NCI-H510A treated with DMSO at 0.1 percent for 48 hours (cell line): ENCODE data around the gene PKM.

ENCODE experiments used
- DNase-seq: peaks from one replicate; lab custom pipeline; 2025; lab: John Stamatoyannopoulos, UW

The PKM gene

DNA sequence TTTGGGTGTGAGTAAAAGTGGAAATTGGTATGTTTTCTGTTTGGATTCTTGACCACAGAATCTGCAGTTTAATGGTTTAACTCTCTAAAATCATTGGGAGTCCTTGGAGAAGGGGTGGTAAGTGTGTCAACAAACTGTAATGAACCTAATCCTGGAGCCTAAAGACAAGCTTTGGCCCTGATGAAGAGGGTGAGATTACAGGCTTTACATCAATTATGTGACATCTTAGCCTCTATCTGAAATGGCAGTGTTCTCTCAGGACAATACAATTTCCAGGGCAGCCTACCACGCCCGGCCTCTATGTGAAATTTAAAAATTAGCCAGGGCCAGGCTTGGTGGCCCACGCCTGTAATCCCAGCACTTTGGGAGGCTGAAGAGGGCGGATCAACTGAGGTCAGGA, 4.3 kb upstream of the PKM start:
- no peak for DNase-seq

DNA sequence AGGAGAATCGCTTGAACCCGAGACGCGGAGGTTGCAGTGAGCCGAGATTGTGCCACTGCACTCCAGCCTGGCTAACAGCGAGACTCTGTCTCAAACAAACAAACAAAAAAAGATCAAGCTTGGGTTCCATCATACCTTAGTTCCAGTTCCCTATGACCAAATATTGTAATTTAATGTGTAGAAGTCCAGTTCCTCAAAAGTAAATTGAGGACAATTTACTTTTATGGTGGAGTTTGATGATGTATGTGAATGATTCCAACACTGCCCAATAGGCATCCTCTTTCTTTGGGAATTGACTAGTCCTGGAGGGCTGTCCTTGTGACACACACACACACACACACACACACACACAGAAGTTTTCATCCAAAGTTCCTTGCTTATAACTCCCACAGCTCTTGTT, 2.8 kb upstream of the PKM start:
- no peak for DNase-seq

DNA sequence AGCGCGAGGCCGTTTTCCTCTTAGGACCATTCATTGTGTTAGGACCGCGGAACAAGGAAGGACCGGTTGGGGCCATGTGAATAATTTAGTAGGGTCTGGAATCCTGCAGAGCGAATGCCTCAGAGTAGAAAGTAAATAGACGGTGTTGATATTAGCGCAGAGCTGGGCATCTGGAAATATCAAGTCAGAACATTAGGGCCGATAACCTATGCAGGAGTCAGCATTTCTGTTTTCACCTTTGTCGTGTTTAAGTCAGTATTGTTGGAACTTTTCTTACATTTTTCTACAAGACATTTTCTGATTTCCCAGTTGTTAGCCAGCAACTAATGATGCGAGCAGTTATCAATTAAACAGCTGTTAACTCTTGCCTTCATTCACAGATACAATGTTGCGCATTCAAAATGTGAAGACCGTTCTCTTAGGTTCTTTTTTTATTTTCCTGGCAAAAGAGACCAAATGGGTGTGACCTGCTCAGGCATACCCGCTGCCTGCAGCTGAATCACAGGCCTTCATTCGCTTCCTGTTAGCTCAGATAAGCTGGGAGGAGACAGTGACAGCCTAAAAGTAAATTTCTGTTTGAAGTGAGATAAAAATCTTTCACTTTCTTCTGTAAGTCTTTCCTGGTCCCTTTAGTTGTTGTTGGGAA, 966 bp upstream of the PKM start:
- peak; percentile 49 for DNase-seq

DNA sequence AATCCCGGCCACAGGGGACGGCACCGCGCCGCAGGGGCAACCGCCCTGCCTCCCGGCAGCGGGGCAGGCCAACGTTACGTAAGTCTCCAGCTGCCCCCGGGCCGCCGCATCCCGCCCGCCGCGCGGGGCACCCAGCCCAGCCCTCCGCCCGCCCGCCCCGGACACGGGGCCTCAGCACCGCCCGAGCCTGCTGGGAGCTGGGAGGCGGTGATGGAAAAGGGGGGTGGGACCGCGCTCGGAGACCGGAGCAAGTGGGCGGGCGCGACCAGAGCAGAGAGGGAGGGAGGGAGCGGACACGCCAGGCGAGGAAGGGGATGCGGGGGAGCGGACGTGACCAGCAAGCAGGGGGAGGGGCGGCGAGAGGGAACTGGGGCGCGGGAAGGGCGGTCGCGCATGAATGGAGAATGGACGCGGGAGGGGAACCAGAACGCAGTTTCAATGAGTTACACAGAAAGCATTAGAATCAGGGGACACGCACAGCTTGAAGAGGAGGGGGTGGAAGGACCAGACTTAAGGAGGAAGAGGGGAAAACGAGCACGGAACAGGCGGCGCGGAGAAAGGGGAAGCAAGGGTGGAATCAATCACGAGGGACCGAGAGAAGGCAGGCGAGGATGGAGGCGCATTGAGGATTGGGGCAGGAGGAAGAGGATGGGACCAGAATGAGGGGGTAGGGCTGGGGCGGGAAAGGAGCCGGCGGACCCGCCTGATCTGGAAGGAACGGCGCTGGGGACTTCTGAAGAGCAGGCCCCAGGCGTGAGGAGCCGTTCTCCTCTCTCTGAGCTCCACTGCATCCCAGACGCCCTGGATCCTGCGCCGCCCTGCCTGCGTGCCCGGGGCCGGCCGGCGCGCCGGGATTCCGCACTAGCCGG, 559 bp downstream of the PKM start:
- DNase-seq, result peak; percentile 72

DNA sequence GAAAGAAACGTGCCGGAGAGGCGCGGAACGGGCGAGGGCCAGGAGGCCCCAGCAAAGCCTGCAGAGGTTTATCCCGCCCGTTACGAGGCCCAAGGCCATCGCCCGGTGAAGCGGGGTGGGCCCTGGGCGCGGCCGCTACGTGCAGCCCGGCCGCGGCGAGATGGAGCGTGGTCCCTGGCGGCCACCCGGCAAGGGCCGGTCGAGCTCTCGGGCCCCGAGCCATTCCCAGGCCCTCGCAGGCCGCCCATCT, 1.1 kb downstream of the PKM start:
- DNase-seq, result no peak

DNA sequence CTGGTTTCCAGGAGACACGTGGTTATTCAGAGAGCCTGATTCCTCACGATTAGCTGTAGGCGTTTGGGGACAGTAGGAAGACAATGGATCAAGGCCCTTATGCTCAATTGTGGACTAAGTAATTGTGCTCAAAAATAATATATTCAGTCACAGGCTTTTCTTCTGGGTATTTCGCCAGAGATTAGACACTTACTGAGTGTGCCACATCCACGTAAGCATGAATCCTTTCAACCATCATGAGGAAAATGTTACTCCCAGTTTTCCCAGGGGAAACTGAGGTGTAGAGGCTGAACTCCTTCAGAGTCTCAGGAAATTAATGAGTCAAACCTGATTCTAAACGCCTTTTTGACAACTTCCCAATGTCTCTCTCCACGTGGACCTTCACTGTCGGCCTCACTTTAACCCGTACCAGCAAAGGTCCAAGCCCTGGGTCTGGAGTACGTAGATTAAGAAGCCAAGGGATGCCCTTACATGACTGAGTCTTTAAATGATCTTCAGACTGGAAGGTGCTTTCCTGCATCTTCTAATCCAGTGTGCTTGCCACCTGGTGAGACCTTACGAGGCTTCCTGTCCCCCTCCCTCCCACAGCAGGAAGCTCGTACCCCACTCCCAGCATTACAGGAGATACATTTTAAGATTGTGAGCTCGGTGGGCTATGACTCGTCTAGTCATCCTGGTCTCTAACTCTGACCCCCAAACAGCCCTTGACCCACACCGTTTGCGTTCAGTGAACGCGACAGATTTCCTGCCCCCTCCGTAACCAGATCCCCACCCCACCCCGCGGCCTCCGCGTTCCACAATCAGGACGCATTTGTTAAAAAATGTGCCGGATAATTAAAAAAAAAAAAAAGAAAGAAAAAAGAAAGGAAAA, 1.7 kb downstream of the PKM start:
- DNase-seq, result no peak

DNA sequence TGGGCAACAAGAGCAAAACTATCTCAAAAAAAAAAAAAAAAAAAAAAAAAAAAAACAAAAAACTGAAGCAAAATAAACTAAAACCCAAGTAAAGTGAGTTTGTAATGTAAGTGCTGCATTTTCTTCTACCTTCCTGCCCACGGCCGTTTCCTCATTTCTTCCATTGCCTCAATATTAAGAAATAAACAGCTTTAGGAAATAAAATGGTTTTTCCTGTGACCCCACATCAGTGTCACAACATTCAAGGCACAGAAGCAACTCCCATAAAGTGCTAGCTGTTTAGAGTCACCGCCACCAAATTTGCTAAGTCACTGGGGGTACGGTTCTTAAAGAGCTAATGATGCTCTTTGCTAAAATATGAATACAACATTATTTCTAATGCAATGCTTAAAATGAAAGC, 3.3 kb downstream of the PKM start:
- DNase-seq, result no peak

DNA sequence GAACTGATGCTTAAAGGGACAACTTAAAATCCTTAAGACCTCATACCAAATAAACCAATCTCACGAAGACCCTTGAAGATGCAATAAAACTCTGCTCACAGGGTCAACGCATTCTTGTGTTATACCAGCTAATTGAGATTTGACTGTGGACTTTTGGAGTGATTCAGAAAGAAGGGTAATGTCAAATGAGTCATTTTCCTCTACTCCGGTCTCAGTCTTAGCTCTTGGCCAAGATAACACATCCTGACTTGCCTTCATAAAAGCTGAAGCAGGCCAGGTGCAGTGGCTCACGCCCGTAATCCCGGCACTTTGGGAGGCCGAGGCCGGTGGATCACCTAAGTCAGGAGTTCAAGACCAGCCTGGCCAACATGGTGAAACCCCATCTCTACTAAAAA, 3.8 kb downstream of the PKM start:
- no peak for DNase-seq

DNA sequence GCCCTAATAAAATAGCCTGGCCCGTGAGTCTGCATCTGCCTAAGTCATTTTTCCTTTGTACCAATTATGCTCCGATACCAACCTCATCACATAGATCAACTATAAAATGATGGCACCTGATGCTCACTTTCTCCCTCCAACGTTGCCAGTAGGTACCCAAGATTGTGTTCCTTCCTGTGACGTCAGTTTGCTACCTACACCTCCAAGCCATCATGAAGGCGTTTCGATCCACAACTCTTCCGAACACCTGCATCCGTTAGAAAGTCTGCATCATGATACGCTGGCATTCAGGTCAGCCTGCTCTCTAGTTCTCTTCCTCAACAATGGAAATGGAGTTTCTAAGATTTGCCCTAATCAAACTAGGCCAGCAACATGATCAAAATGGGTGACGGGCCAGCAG, 7.7 kb downstream of the PKM start:
- no peak for DNase-seq

DNA sequence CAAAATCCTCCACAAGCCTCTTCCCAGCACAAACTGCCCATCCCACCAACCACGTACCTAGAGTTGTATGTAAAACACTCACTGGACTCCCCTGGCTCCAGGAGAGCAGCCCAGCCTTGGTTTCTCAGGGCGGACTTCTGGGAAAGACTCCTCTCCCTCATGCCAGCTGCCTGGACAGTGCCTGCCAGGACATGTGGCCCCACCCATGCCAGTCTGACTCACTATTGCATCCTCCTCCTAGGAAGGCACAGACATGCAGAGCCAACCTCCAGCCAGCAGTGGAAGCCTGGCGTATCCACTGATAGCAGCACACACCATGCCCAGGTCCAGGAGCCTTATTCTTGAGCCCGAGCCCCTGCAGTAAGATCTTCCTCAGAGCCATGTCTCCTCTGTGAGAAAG, 8.6 kb downstream of the PKM start:
- no peak for DNase-seq

DNA sequence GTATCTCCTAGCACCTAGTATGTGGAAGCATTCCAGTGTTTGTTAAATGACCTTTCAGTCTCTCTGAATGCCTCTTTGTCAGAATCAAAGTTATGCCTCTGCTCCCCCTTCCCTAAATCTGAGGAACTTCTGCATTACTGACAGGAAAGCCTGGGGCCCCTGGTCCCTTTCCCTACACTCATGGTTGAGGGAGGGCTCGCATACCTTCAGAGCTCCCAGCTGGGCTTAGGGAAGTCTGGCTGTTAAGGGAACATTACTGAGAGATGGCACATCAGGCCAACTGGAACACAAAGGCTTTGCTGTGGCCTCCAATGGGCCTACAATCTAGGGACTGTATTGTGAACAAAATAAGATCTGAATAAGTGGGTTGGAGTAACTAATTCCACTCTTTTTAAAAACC, 10.3 kb downstream of the PKM start:
- no peak for DNase-seq

DNA sequence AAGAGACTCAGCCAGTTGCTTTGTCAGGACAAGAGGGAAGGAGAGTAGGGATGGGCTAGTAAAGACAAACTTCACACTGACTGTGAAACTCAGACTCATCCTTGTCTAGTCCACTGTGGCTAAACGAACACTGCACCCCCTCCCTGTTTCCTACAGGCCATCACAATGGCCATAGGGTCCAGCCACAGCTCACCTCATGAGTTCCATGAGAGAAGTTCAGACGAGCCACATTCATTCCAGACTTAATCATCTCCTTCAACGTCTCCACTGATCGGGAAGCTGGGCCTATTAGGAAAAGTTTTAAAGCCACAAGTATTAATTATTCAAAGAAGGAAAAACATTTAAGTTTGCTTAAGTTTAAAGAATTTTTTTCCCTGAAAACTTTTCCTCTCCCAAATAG, 13.8 kb downstream of the PKM start:
- no peak for DNase-seq

DNA sequence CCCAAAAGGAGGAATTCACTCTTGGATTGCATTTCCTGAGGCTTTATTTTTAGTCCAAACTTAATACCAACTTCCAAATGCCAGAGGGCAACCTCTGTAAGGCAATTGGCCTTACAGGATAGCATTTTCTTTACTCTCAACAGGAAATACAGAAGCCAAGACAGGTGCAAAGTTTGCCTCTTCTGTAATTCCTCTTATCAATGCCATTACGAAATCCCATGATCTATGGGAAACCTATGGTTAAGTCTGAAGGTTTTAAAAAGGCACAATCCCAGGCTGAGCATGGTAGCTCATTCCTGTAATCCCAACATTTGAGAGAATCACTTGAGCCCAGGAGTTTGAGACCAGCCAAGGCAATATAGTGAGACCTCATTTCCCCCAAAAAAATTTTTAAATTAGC, 14.9 kb downstream of the PKM start:
- DNase-seq, result no peak

DNA sequence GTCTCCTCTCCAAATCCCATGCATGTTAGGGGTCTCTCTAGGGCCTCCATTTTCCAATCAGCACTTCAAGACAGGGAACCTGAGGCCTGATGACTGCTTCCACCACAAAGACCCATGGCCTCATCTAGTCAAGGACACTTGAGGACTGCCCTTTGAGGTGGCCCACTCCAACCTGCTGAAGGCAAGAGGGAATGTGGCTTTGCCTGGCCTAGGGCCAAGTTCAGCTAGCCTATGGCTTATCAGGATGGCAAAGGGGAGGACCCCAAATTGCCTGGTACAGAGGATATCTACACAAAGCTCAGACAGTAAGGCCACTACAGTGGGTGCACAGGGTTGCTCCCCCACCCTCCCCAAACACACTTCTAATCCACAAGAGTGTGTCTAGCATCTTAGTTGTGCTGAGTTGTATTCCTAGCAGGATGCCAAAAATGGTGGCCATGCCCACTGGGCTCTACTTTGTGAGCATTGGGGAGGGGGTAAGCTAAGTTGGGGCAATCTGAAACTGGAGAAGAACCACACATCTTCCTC, 23.4 kb downstream of the PKM start:
- DNase-seq, result no peak

DNA sequence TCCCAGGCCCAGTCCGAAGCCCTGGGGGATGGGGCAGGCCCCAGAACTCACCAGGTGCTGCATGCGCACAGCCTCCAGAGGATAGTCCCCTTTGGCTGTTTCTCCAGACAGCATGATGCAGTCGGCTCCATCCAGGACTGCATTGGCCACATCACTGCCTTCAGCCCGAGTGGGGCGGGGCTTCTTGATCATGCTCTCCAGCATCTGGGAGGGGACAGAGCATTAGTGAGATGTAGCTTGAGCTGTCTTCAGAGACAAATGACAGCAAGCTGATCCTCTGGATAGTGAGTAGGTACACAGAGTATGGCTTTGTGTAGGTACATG, 24.4 kb downstream of the PKM start:
- DNase-seq, result no peak

DNA sequence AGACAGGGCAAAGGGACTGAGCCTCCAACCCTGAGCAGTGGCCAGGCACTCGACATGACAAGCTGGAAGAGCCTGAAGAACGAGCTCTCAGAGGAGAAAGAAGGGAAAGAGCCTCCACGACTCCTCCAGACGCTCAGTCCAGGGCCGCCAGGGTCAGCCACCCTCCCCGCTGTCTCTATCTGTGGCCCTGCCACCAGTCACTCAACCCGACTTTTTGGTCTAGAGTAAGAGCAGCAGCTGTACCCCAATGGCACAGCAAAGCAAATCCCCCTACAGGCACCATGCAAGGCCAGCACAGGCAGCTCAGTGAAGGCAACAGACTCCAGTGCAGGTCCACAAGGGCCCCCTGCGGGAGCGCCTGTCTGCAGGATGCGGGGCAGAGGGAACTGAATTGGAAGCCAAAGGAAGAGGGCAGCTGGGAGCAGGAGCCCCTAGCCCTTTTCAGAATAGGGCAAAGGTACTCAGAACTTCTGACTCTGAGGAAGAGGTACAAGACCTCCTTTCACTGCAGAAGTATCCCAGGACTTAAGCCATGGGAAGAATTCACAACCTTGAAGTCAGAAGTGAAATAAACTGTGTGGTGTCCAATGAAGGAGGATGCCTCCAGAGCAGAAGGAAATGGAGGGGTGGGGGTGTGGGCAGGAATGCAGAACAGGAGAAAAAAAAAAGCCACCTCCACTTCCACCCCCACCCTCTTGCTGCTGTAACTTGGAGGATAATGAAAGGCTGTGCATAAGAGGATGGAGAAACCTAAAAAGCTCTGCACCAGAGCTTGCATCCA, 24.9 kb downstream of the PKM start:
- DNase-seq, result no peak

DNA sequence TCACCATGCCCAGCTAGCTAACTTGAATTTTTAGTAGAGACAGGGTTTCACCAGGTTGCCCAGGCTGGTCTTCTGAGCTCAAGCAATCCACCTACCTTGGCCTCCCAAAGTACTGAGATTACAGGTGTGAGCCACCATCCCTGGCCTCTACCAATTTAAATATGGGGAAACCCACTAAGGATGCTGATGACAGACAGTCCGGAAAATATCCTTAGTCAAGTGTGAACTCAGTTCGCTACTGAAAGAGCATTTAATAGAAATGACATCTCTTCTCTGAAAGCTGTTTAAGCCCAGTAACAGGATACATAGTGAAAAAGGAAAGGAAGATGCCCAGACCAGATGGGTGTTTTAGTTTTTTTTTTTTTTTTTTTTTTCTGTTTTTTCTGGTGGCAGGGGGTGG, 25.7 kb downstream of the PKM start:
- DNase-seq, result no peak

DNA sequence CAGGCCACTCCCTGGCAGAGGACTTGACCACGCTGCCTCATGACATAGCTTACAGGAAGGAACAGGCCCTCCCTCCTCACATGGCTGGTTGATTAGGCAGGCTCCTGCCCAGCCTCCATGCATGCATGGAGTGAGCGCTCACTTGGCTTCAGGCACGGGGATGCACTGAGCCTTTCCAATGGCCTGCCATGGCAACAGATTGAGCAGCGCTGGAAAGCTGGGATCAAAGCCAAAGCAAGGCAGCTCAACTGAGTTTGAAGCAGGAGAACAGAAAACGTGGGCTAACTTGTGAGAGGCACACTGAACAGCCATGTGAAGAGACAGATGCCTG, 27.5 kb downstream of the PKM start:
- no peak for DNase-seq

DNA sequence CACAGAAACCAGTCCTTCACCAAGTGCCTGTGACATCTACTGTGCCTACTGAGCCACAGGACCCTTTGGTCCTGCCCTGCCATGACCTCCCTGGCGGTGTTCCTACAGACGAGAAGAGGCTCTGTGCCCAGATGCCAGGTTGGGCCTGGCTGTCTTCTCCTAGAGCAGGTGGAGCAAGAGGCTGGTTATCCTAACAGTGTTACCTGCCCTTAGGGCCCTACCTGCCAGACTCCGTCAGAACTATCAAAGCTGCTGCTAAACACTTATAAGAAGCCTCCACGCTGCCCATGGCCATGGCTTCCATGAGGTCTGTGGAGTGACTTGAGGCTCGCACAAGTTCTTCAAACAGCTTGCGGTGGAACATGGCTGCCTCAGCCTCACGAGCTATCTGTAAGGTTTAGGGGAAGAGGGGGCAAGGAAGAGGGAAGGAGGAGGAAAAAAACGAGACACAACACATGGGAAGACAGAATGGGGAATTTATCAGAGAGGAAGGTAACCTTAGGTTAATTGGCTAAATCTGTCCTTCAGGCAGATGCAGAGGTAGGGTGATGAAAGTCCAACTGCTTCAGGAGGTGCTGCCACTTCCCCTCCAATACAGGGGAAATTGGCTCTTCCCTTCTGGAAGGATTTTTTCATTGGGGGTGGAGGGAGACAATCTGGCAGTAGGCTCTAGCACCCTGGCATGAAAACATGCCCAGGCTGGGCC, 28.0 kb downstream of the PKM start:
- DNase-seq, result no peak

DNA sequence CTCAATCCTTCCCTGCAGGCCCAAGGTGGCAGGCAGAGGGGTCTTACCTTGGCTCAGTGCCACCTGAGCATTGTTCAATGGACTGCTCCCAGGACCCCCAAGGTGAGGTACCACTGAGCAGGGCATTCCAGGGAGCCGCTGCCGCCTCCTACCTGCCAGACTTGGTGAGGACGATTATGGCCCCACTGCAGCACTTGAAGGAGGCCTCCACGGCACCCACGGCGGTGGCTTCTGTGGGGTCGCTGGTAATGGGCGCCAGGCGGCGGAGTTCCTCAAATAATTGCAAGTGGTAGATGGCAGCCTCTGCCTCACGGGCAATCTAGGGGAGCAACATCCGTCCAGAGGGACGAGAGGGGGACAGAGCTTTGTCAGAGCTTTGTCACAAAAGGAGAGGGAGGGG, 28.7 kb downstream of the PKM start:
- no peak for DNase-seq

DNA sequence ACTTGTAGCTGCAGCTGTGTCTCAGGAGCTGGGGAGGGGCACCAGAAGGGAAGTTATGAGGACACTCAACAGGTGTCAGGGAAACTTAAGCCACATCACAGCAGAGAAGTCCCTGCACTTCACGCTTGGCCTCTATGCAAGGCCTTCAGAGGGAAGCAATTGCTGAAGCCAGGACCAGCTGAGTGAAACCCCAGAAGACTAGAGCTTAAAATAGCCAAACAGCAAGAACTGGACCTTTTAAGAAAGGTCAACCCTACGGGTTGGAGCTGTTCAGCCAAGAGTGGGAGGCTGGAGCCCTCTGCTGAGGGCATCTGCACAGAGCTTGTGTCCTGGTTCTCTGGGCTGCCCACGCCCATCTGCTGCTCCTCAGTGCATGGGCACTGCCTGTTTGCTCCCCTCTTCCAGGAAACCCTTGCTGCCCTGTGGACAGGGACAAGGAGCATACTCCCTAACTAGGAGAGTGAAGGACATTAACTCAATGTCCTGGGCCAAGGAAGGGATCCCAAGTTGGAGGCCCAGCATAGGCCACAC, 29.5 kb downstream of the PKM start:
- DNase-seq, result no peak
